HG03565 (cell line): ENCODE results near the gene UBE2L3.
A peak's percentile ranks its signal among the peaks of the same experiment; 100 is the strongest.
"Not testable (repeated sequence)": the region's sequence is repeated elsewhere in the genome, so short reads cannot be mapped to it uniquely, and the experiment has no call there.

Experiments
- ATAC-seq: cut with Tn5 transposase; IDR thresholded peaks from one replicate; pipeline ENCODE4 v1.9.1; 2021; ENCODE audit warnings: mild to moderate bottlenecking, moderate library complexity; ENCODE audit not compliant: unreplicated experiment

The UBE2L3 gene

GRCh38 chr22:21626073-21626734 lies 58.7 kb downstream of the UBE2L3 start:
- no peak for ATAC-seq

- no peak for ATAC-seq
These were observed 59.4 kb downstream of the UBE2L3 start for GRCh38 chr22:21626735-21627469.

- peak; percentile 2 for ATAC-seq
These were observed 61.1 kb downstream of the UBE2L3 start for GRCh38 chr22:21628386-21629254.

- ATAC-seq = peak; percentile 72
These were observed 62.0 kb downstream of the UBE2L3 start, which contains the start of gene YDJC for GRCh38 chr22:21629255-21630149. Gene YDJC, minus strand, starts transcription at chr22:21630022. Its CDS starts 8 bp downstream, at chr22:21630014.

GRCh38 chr22:21631025-21631424 lies 63.5 kb downstream of the UBE2L3 start:
- no peak for ATAC-seq

- ATAC-seq = no peak
These were observed 64.9 kb downstream of the UBE2L3 start, which contains the start of gene CCDC116 for GRCh38 chr22:21632237-21632895. Gene CCDC116, plus strand, starts transcription at chr22:21632760. Its CDS starts 422 bp downstream, at chr22:21633182.

- ATAC-seq = no peak
These were observed 65.4 kb downstream of the UBE2L3 start for GRCh38 chr22:21632931-21633330.

GRCh38 chr22:21633481-21633880 lies 66.0 kb downstream of the UBE2L3 start:
- ATAC-seq = no peak

GRCh38 chr22:21634081-21634480 lies 66.6 kb downstream of the UBE2L3 start:
- ATAC-seq = no peak

- no peak for ATAC-seq
These were observed 67.3 kb downstream of the UBE2L3 start for GRCh38 chr22:21634844-21635243.

- no peak for ATAC-seq
These were observed 68.4 kb downstream of the UBE2L3 start for GRCh38 chr22:21635771-21636510.

- no peak for ATAC-seq
These were observed 69.2 kb downstream of the UBE2L3 start for GRCh38 chr22:21636629-21637218.

GRCh38 chr22:21637450-21637849 lies 69.9 kb downstream of the UBE2L3 start:
- ATAC-seq = not testable (repeated sequence)

GRCh38 chr22:21639359-21639758 lies 71.8 kb downstream of the UBE2L3 start:
- no peak for ATAC-seq

GRCh38 chr22:21640810-21641209 lies 73.3 kb downstream of the UBE2L3 start:
- no peak for ATAC-seq

GRCh38 chr22:21641417-21641788 lies 73.9 kb downstream of the UBE2L3 start:
- ATAC-seq = no peak

GRCh38 chr22:21641789-21642583 lies 74.5 kb downstream of the UBE2L3 start, which contains the start of gene SDF2L1:
Gene SDF2L1, plus strand, starts transcription at chr22:21642302. Its CDS starts 35 bp downstream, at chr22:21642337.
- peak; percentile 94 for ATAC-seq
